ENCODE data around the gene KCNA5.

- TF ChIP-seq, protein P1, sequence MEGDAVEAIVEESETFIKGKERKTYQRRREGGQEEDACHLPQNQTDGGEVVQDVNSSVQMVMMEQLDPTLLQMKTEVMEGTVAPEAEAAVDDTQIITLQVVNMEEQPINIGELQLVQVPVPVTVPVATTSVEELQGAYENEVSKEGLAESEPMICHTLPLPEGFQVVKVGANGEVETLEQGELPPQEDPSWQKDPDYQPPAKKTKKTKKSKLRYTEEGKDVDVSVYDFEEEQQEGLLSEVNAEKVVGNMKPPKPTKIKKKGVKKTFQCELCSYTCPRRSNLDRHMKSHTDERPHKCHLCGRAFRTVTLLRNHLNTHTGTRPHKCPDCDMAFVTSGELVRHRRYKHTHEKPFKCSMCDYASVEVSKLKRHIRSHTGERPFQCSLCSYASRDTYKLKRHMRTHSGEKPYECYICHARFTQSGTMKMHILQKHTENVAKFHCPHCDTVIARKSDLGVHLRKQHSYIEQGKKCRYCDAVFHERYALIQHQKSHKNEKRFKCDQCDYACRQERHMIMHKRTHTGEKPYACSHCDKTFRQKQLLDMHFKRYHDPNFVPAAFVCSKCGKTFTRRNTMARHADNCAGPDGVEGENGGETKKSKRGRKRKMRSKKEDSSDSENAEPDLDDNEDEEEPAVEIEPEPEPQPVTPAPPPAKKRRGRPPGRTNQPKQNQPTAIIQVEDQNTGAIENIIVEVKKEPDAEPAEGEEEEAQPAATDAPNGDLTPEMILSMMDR (IDR thresholded peaks at IDR 0.05), result no peak
- TF ChIP-seq POLR2AphosphoS5 (IDR thresholded peaks at IDR 0.05), result no peak
Observed at GRCh38 chr12:5051913-5052312, 8.2 kb downstream of the KCNA5 start.
